ENCODE results near the gene HJURP.
"Not testable (repeated sequence)": the region's sequence is repeated elsewhere in the genome, so short reads cannot be mapped to it uniquely, and the experiment has no call there.

The HJURP gene

GRCh38 chr2:233854241-233854981, at the start of gene HJURP:
TSS of gene HJURP (minus strand) at chr2:233854535. CDS start at chr2:233854500, 35 bp downstream.
- peak; percentile 96 for DNase-seq (ENCODE audit: low spot score)

GRCh38 chr2:233901884-233902283, 47.5 kb upstream of the HJURP start:
- no peak for DNase-seq (ENCODE audit: low spot score)

GRCh38 chr2:233901367-233901766, 47.0 kb upstream of the HJURP start:
- DNase-seq (ENCODE audit: low spot score): no peak

- DNase-seq (ENCODE audit: low spot score): not testable (repeated sequence)
Observed at GRCh38 chr2:233896253-233896652, 41.9 kb upstream of the HJURP start.

GRCh38 chr2:233892793-233893192, 38.5 kb upstream of the HJURP start:
- no peak for DNase-seq (ENCODE audit: low spot score)

GRCh38 chr2:233882353-233882752, 28.0 kb upstream of the HJURP start:
- no peak for DNase-seq (ENCODE audit: low spot score)

GRCh38 chr2:233872125-233872524, 17.8 kb upstream of the HJURP start:
- DNase-seq (ENCODE audit: low spot score): not testable (repeated sequence)

GRCh38 chr2:233871432-233871831, 17.1 kb upstream of the HJURP start:
- no peak for DNase-seq (ENCODE audit: low spot score)

GRCh38 chr2:233867993-233868532, 13.7 kb upstream of the HJURP start, which contains the start of gene MSL3B:
TSS of gene MSL3B (minus strand) at chr2:233868386.
- DNase-seq (ENCODE audit: low spot score): no peak

- DNase-seq (ENCODE audit: low spot score): no peak
Observed at GRCh38 chr2:233866479-233866878, 12.1 kb upstream of the HJURP start.

GRCh38 chr2:233865838-233866237, 11.5 kb upstream of the HJURP start:
- no peak for DNase-seq (ENCODE audit: low spot score)

- no peak for DNase-seq (ENCODE audit: low spot score)
Observed at GRCh38 chr2:233862261-233862768, 8.0 kb upstream of the HJURP start.

- no peak for DNase-seq (ENCODE audit: low spot score)
Observed at GRCh38 chr2:233858331-233858730, 4.0 kb upstream of the HJURP start.

GRCh38 chr2:233857511-233858141, 3.3 kb upstream of the HJURP start:
- peak; percentile 40 for DNase-seq (ENCODE audit: low spot score)

GRCh38 chr2:233856184-233856583, 1.8 kb upstream of the HJURP start:
- no peak for DNase-seq (ENCODE audit: low spot score)

- no peak for DNase-seq (ENCODE audit: low spot score)
Observed at GRCh38 chr2:233855345-233855744, 1.0 kb upstream of the HJURP start.

- no peak for DNase-seq (ENCODE audit: low spot score)
Observed at GRCh38 chr2:233853883-233854240, 473 bp downstream of the HJURP start.

- no peak for DNase-seq (ENCODE audit: low spot score)
Observed at GRCh38 chr2:233853353-233853752, 982 bp downstream of the HJURP start.

GRCh38 chr2:233852056-233852455, 2.3 kb downstream of the HJURP start:
- no peak for DNase-seq (ENCODE audit: low spot score)

- no peak for DNase-seq (ENCODE audit: low spot score)
Observed at GRCh38 chr2:233851169-233851568, 3.2 kb downstream of the HJURP start.

GRCh38 chr2:233850745-233851144, 3.6 kb downstream of the HJURP start:
- no peak for DNase-seq (ENCODE audit: low spot score)

- no peak for DNase-seq (ENCODE audit: low spot score)
Observed at GRCh38 chr2:233849607-233850271, 4.6 kb downstream of the HJURP start.

- no peak for DNase-seq (ENCODE audit: low spot score)
Observed at GRCh38 chr2:233848276-233848675, 6.1 kb downstream of the HJURP start.

Measured in pons (tissue), 1 donor.